ENCODE data around the gene DTNBP1. TPM values are rescaled to one million over a fixed set of nuclear protein-coding genes. Genes with fewer than 3 reads are reported as not detected.
A peak's percentile ranks its signal among the peaks of the same experiment; 100 is the strongest.

The DTNBP1 gene
- total and polyA plus RNA-seq, 2 of the 8 experiments (the other 6 are each of a cell fraction or from before 2014, with no cell fraction given), result 13.5 to 22.1 TPM

DNA sequence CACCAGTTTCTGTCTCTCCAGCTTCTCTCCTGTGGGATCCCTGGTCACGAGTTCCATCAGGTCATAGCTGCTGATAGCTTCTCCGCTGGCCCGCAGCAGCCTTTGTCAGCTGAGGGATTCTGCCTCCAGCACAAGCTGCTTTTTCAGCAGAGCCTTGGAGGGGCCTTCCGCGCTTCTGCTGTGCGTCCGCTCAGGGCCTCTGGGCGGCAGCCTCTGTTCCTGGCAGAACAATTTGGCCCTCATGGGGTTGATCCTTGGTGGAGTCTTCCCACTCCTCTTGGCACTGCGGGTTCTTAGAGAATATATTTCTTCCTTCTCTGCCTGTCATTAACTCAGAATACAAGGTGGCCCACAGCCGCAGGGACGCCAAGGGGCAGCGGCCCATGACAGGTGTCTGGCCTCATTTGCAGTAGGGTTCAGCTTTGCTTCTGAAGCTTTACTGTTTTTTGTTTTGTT lies 158.8 kb downstream of the DTNBP1 start:
- H4K20me1 ChIP-seq (replicated peaks in 1 of 2; ENCODE audit: control insufficient read depth in 1 of 2, insufficient read depth in 2 of 2, low read length in 2 of 2), result peaks cover 50 to 57% of the 10 kb centered on the region in 2 experiments
- H2BK20ac ChIP-seq (ENCODE audit: low read length), result no peak overlapping the region
- H3K4ac ChIP-seq (replicated peaks; ENCODE audit: insufficient read length, low read depth, low read length), result no peak overlapping the region
- H3K4me3 ChIP-seq (ENCODE audit: extremely low read depth in 1 of 4, insufficient read depth in 2 of 4, low read depth in 3 of 4, low read length in 4 of 4), result no peak overlapping the region
- peaks cover 46 to 97% (median 80%) of the 10 kb centered on the region in 4 experiments for H3K36me3 ChIP-seq (ENCODE audit: control insufficient read depth in 2 of 4, insufficient read depth in 4 of 4, low read length in 3 of 4)
- POLR2A ChIA-PET (ENCODE audit: partially characterized antibody), result interaction anchor here (0.6 to 2.6 kb wide), 3 partner anchors 9 to 18 kb away, joined by 3 to 7 read pairs (median 3); no protein-coding TSS in a partner anchor
- no peak for DNase-seq (ENCODE audit: low read depth in 1 of 2, low spot score in 2 of 2)
- H2BK12ac ChIP-seq (ENCODE audit: low read depth, low read length), result no peak overlapping the region
- H2BK15ac ChIP-seq (ENCODE audit: low read length), result no peak overlapping the region
- H3K79me2 ChIP-seq (ENCODE audit: control insufficient read depth in 1 of 2, insufficient read depth in 2 of 2, low read length in 2 of 2), result peaks cover 0 to 100% of the 10 kb centered on the region in 2 experiments; a peak in 2 of 4 replicates
- H4K5ac ChIP-seq (ENCODE audit: insufficient read length, low read depth, low read length), result no peak overlapping the region
- H2AFZ ChIP-seq (ENCODE audit: low read length), result no peak overlapping the region
- 100% methylated on average over 12 of the region's 12 CpGs; no CpG with 5 or more reads in 1 of the 2 experiments for WGBS, 2 experiments (ENCODE audit: extremely low coverage in 1 of 2, insufficient coverage in 1 of 2, insufficient read length in 1 of 2, insufficient replicate concordance in 2 of 2, low coverage in 1 of 2, low lambda C conversion rate in 2 of 2, missing lambda C conversion rate in 1 of 2)
- no peaks in the 10 kb centered on the region; the same call in 1 of the 2 replicates for H3K23me2 ChIP-seq (ENCODE audit: low read depth, low read length)
- no peaks in the 10 kb centered on the region for H3K9me3 ChIP-seq (ENCODE audit: insufficient read depth in 2 of 2, low read depth in 1 of 2, low read length in 1 of 2)
- no peak overlapping the region for H3K18ac ChIP-seq (ENCODE audit: extremely low read depth, low read length)
- no peak overlapping the region for H3K23ac ChIP-seq (ENCODE audit: insufficient read length)
- H2AK5ac ChIP-seq (ENCODE audit: low read depth, low read length), result no peak overlapping the region
- no peak overlapping the region for H3K9ac ChIP-seq (replicated peaks in 1 of 4; ENCODE audit: extremely low read depth in 1 of 4, low read depth in 3 of 4, low read length in 3 of 4)
- CTCF ChIA-PET (ENCODE audit: partially characterized antibody), result interaction anchor here (0.5 to 2.3 kb wide), 6 partner anchors 11 to 124 kb away, joined by 3 to 9 read pairs (median 5); no protein-coding TSS in a partner anchor
- H3K14ac ChIP-seq (ENCODE audit: insufficient read length), result no peak overlapping the region
- H4K91ac ChIP-seq (replicated peaks; ENCODE audit: insufficient read length, low read length), result no peak overlapping the region
- no peaks in the 10 kb centered on the region; a peak in 2 of 7 replicates for H3K27me3 ChIP-seq (replicated peaks in 1 of 4; ENCODE audit: control insufficient read depth in 3 of 4, extremely low read depth in 1 of 4, insufficient read depth in 3 of 4, low read length in 3 of 4)
- H3K27ac ChIP-seq (ENCODE audit: low read depth, low read length), result no peak overlapping the region
- no peak overlapping the region for H2BK5ac ChIP-seq (ENCODE audit: low read depth, low read length)
- no peak overlapping the region for H4K8ac ChIP-seq (ENCODE audit: extremely low read depth, insufficient read depth, low read length)
- H2BK120ac ChIP-seq (replicated peaks; ENCODE audit: low read depth, low read length), result no peak overlapping the region
- H3K56ac ChIP-seq (replicated peaks; ENCODE audit: insufficient read length, low read depth, low read length), result no peak overlapping the region
- H3K79me1 ChIP-seq (ENCODE audit: low read depth, low read length), result peaks cover 28% of the 10 kb centered on the region
- FAIRE-seq, result no peak
- H3K4me1 ChIP-seq (replicated peaks in 1 of 4; ENCODE audit: control insufficient read depth in 3 of 4, insufficient read depth in 4 of 4, low read length in 3 of 4), result peaks cover 0 to 13% (median 8%) of the 10 kb centered on the region in 4 experiments; a peak in 6 of 7 replicates
- H3K4me2 ChIP-seq (ENCODE audit: insufficient read depth in 1 of 2, low read depth in 2 of 2, low read length in 2 of 2), result no peak overlapping the region
- TF ChIP-seq SP2 (IDR thresholded peaks at IDR 0.05; ENCODE audit: low read length), result no peak
- peak in 1 of 2 experiments; percentile 6; a peak in 1 of 3 replicates for TF ChIP-seq POLR2A (IDR thresholded peaks at IDR 0.05; ENCODE audit: control extremely low read depth in 1 of 2, low read depth in 2 of 2, low read length in 2 of 2)
